NT2/D1 (cell line): Measurements from ENCODE around the gene CUL5.

Experiments used
- YY1 ChIP-seq: IDR thresholded peaks from 2 replicates; pipeline ENCODE4 v1.6.1; 2011; ENCODE audit not compliant: insufficient read length, insufficient read depth
- ZNF274 ChIP-seq: IDR thresholded peaks from 2 replicates; pipeline ENCODE4 v1.6.1; 2011; ENCODE audit warnings: mild to moderate bottlenecking, low read depth, low read length

DNA sequence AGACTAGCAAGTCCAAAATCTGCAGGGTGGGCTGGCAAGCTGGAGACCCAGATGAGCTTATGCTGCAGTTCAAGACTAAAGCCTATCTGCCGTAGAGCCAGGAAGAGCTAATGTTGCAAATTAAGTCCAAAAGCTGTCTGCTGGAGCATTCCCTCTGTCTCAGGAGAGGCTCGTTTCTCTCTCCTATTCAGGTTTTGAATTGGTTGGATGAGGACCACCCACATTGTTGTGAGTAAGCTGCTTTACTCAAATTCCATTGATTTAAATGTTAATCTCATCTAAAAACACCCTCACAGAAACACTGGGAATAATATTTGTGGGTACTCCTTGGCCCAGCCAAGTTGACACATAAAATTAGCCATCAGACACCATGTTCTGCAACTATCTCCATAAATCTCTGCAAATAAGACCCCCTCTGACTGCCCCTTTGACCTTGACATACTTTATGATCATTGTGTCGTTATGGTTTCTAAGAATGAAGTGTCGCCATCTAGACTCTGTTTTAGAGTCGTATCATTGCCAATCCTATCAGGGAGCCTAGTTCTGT is 16.8 kb upstream of the CUL5 start:
- no peak for TF ChIP-seq YY1
- TF ChIP-seq ZNF274, result no peak
